Upper lobe of right lung (tissue), 1 donor: ENCODE data around the gene SF3B3. TPM values are rescaled to one million over a fixed set of nuclear protein-coding genes. Genes with fewer than 3 reads are reported as not detected.
"Not testable (repeated sequence)": the region's sequence is repeated elsewhere in the genome, so short reads cannot be mapped to it uniquely, and the experiment has no call there.

Experiments
- ATAC-seq: fragments of 200-7000 bp; cut with Tn5 transposase; one replicate; pipeline ENCODE4 v1.9.1; 2020; ENCODE audit warnings: mild to moderate bottlenecking, moderate library complexity
- DNase-seq: peaks from one replicate; pipeline ENCODE4 v3.0.0-alpha.2; 2020
- H3K27ac ChIP-seq: fragments of 200-600 bp; one replicate; pipeline ENCODE4 v1.8.0; 2022
- H3K27me3 ChIP-seq: fragments of 200-600 bp; one replicate; pipeline ENCODE4 v1.8.0; 2022; ENCODE audit warnings: mild to moderate bottlenecking
- H3K36me3 ChIP-seq: fragments of 200-600 bp; one replicate; pipeline ENCODE4 v1.8.0; 2022
- H3K4me1 ChIP-seq: fragments of 200-600 bp; one replicate; pipeline ENCODE4 v1.8.0; 2022
- H3K4me3 ChIP-seq: fragments of 200-600 bp; one replicate; pipeline ENCODE4 v1.8.0; 2022; ENCODE audit warnings: mild to moderate bottlenecking
- H3K9me3 ChIP-seq: fragments of 200-600 bp; one replicate; pipeline ENCODE4 v1.8.0; 2022
- CTCF ChIP-seq: fragments of 200-600 bp; IDR thresholded peaks from one replicate; pipeline ENCODE4 v1.8.0; 2022; ENCODE audit warnings: antibody characterized with exemption
- intact Hi-C: fragments of 100-400 bp; cut with DNase I; formaldehyde crosslinking; loops from one replicate; pipeline ENCODE4 v1.11.0; 2022
- total RNA-seq: library from RNA; stranded (reverse); fragmentation: NEBNext Ultra II Directional; extraction: Animal tissue kit (Norgen Biotek cat#: 25700); gene quantifications from one replicate; pipeline ENCODE4 v1.2.1, GENCODE V29; 2021
- donor health status: DM: no; HTN: yes; CAD: no; lungs with severe emphysema.

SF3B3 gene
- total RNA-seq, 1 donor from 2014 or later = 174 TPM

GRCh38 chr16:70579248-70579647, 55.6 kb downstream of the SF3B3 start:
- H3K27me3 ChIP-seq = no peaks in the 10 kb centered on the region
- H3K9me3 ChIP-seq = no peaks in the 10 kb centered on the region
- ATAC-seq = no peak
- DNase-seq = no peak
- H3K36me3 ChIP-seq = no peaks in the 10 kb centered on the region
- H3K27ac ChIP-seq = no peak overlapping the region
- H3K4me1 ChIP-seq = peaks cover 25% of the 10 kb centered on the region
- no peak overlapping the region for H3K4me3 ChIP-seq
- TF ChIP-seq CTCF = no peak
- intact Hi-C loops = no loop called here

- H3K9me3 ChIP-seq = no peaks in the 10 kb centered on the region
- ATAC-seq (peak; percentile 67), DNase-seq (peak; percentile 72)
- H3K27ac ChIP-seq = no peak overlapping the region
- H3K36me3 ChIP-seq = no peaks in the 10 kb centered on the region
- H3K27me3 ChIP-seq = no peaks in the 10 kb centered on the region
- no peak for TF ChIP-seq CTCF
- peak overlapping the region; percentile 23 for H3K4me3 ChIP-seq
- peaks cover 18% of the 10 kb centered on the region for H3K4me1 ChIP-seq
- intact Hi-C loops = no loop called here
Observed at GRCh38 chr16:70579648-70580630, 56.3 kb downstream of the SF3B3 start.

GRCh38 chr16:70582280-70582978, 58.8 kb downstream of the SF3B3 start:
- H3K36me3 ChIP-seq = no peaks in the 10 kb centered on the region
- H3K27me3 ChIP-seq = no peaks in the 10 kb centered on the region
- TF ChIP-seq CTCF = peak; percentile 13
- no peaks in the 10 kb centered on the region for H3K9me3 ChIP-seq
- no peak overlapping the region for H3K27ac ChIP-seq
- intact Hi-C loops = no loop called here
- no peaks in the 10 kb centered on the region for H3K4me1 ChIP-seq
- no peak overlapping the region for H3K4me3 ChIP-seq
- ATAC-seq = no peak
- DNase-seq = no peak

- ATAC-seq = no peak
- no peak for DNase-seq
- H3K27me3 ChIP-seq = no peaks in the 10 kb centered on the region
- H3K9me3 ChIP-seq = no peaks in the 10 kb centered on the region
- no peak for TF ChIP-seq CTCF
- H3K27ac ChIP-seq = no peak overlapping the region
- H3K4me1 ChIP-seq = peaks cover 2% of the 10 kb centered on the region
- no peak overlapping the region for H3K4me3 ChIP-seq
- intact Hi-C loops = no loop called here
- no peaks in the 10 kb centered on the region for H3K36me3 ChIP-seq
Observed at GRCh38 chr16:70586731-70587130, 63.1 kb downstream of the SF3B3 start.

- H3K27ac ChIP-seq = no peak overlapping the region
- DNase-seq (no peak), ATAC-seq (no peak)
- H3K9me3 ChIP-seq = no peaks in the 10 kb centered on the region
- intact Hi-C loops = no loop called here
- H3K27me3 ChIP-seq = no peaks in the 10 kb centered on the region
- H3K4me1 ChIP-seq = peaks cover 9% of the 10 kb centered on the region
- no peaks in the 10 kb centered on the region for H3K36me3 ChIP-seq
- no peak overlapping the region for H3K4me3 ChIP-seq
- TF ChIP-seq CTCF = no peak
Observed at GRCh38 chr16:70588565-70588964, 64.9 kb downstream of the SF3B3 start.

- DNase-seq, H3K9me3 ChIP-seq, H3K27ac ChIP-seq, ATAC-seq, H3K4me3 ChIP-seq, H3K27me3 ChIP-seq, intact Hi-C loops, H3K36me3 ChIP-seq: not testable (repeated sequence)
- peaks cover 16% of the 10 kb centered on the region for H3K4me1 ChIP-seq
Observed at GRCh38 chr16:70589416-70589815, 65.8 kb downstream of the SF3B3 start.
